Activated CD8-positive, alpha-beta memory T cell treated with anti-CD3 and anti-CD28 coated beads for 48 hours (primary cell): ENCODE measurements around the gene SMIM32.

Experiments
- DNase-seq, 3 experiments: peaks; one replicate each; pipeline ENCODE4 v3.0.0-alpha.2; 2020; ENCODE audit warnings: low read depth in 2 of 3, low spot score in 2 of 3

SMIM32 gene

GRCh38 chr5:136190091-136190720, 2.8 kb downstream of the SMIM32 start:
- no peak for DNase-seq

- no peak for DNase-seq
Measured at GRCh38 chr5:136188859-136189258, 4.1 kb downstream of the SMIM32 start.

- no peak for DNase-seq
Measured at GRCh38 chr5:136186796-136187195, 6.2 kb downstream of the SMIM32 start.

- no peak for DNase-seq
Measured at GRCh38 chr5:136185974-136186665, 6.8 kb downstream of the SMIM32 start.

- DNase-seq, result no peak
Measured at GRCh38 chr5:136182618-136183017, 10.3 kb downstream of the SMIM32 start.

GRCh38 chr5:136174021-136174659, 18.8 kb downstream of the SMIM32 start:
- DNase-seq, result no peak

GRCh38 chr5:136169218-136169617, 23.7 kb downstream of the SMIM32 start:
- DNase-seq, result no peak

- no peak for DNase-seq
Measured at GRCh38 chr5:136166909-136167308, 26.1 kb downstream of the SMIM32 start.

GRCh38 chr5:136164226-136164625, 28.7 kb downstream of the SMIM32 start:
- DNase-seq, result no peak

- DNase-seq, result no peak
Measured at GRCh38 chr5:136162008-136162407, 31.0 kb downstream of the SMIM32 start.

- DNase-seq, result no peak
Measured at GRCh38 chr5:136159457-136159856, 33.5 kb downstream of the SMIM32 start.

GRCh38 chr5:136157514-136157913, 35.4 kb downstream of the SMIM32 start:
- no peak for DNase-seq

GRCh38 chr5:136155761-136156160, 37.2 kb downstream of the SMIM32 start:
- no peak for DNase-seq

- DNase-seq, result no peak
Measured at GRCh38 chr5:136155078-136155477, 37.9 kb downstream of the SMIM32 start.

- no peak for DNase-seq
Measured at GRCh38 chr5:136153581-136154236, 39.3 kb downstream of the SMIM32 start.

- DNase-seq, result no peak
Measured at GRCh38 chr5:136149891-136150290, 43.1 kb downstream of the SMIM32 start.

GRCh38 chr5:136147632-136148031, 45.3 kb downstream of the SMIM32 start:
- DNase-seq, result no peak

- DNase-seq, result no peak
Measured at GRCh38 chr5:136146201-136146600, 46.8 kb downstream of the SMIM32 start.

GRCh38 chr5:136145030-136145429, 47.9 kb downstream of the SMIM32 start:
- no peak for DNase-seq

- no peak for DNase-seq
Measured at GRCh38 chr5:136143763-136144162, 49.2 kb downstream of the SMIM32 start.

- DNase-seq, result no peak
Measured at GRCh38 chr5:136143312-136143711, 49.6 kb downstream of the SMIM32 start.

- no peak for DNase-seq
Measured at GRCh38 chr5:136141561-136141960, 51.4 kb downstream of the SMIM32 start.
